Peyer's patch (tissue), 4 donors: ENCODE results near the gene CAST. TPM values are rescaled to one million over a fixed set of nuclear protein-coding genes. Genes with fewer than 3 reads are reported as not detected.

Experiments
- DNase-seq, 3 donors: peaks; one replicate each; pipeline ENCODE4 v3.0.0-alpha.2; 2017 to 2019
- H3K27ac ChIP-seq, 4 donors: fragments of 200-600 bp; sonication (generic); one replicate each; pipeline ENCODE4 v1.5.1; 2016 to 2019
- H3K27me3 ChIP-seq, 2 donors: fragments of 200-600 bp; sonication (generic); one replicate each; pipeline ENCODE4 v1.5.1; 2019
- H3K36me3 ChIP-seq, 3 donors: fragments of 200-600 bp; sonication (generic); one replicate each; pipeline ENCODE4 v1.5.1; 2016 to 2019
- H3K4me1 ChIP-seq, 4 donors: fragments of 200-600 bp; sonication (generic); one replicate each; pipeline ENCODE4 v1.5.1; 2016 to 2019
- H3K4me3 ChIP-seq, 4 donors: fragments of 200-600 bp; sonication (generic); 1 replicate in 3 of 4; 2 replicates in 1 of 4; pipeline ENCODE4 v1.5.1; 2016 to 2019; ENCODE audit warnings: mild to moderate bottlenecking in 1 of 4
- H3K9me3 ChIP-seq, 4 donors: fragments of 200-600 bp; sonication (generic); one replicate each; pipeline ENCODE4 v1.5.1; 2016 to 2019; ENCODE audit warnings: mild to moderate bottlenecking in 1 of 4
- CTCF ChIP-seq, 6 experiments: fragments of 450-650 bp in 4 of 6; fragments of 200-600 bp in 2 of 6; sonication (generic) in 1 of 6; IDR thresholded peaks; one replicate each; pipeline ENCODE4 v1.5.1; 2017 to 2019; ENCODE audit warnings: antibody characterized with exemption in 6 of 6, mild to moderate bottlenecking in 3 of 6, moderate library complexity in 1 of 6
- POLR2A ChIP-seq, 2 donors: fragments of 450-650 bp; IDR thresholded peaks; one replicate each; pipeline ENCODE4 v1.5.1; 2017; ENCODE audit warnings: antibody characterized with exemption in 2 of 2, mild to moderate bottlenecking in 2 of 2, moderate library complexity in 2 of 2
- total RNA-seq, 4 donors: library from RNA; depleted of rRNA; stranded (reverse); fragments of >200 nt; gene quantifications; one replicate each; pipeline ENCODE4 v1.1.0, GENCODE V29; 2016

The CAST gene
- total RNA-seq, 4 donors from 2014 or later, result 268 to 396 (median 337) TPM

- Histone ChIP-seq H3K27ac (no peak overlapping the region), H3K27me3 (no peaks in the 10 kb centered on the region), H3K4me3 (no peak overlapping the region), H3K36me3 (peaks cover 0 to 4% (median 0%) of the 10 kb centered on the region in 3 donors), H3K4me1 (peaks cover 0 to 6% (median 0%) of the 10 kb centered on the region in 4 donors), H3K9me3 (no peaks in the 10 kb centered on the region)
- DNase-seq, result no peak
- TF ChIP-seq CTCF (IDR thresholded peaks at IDR 0.05), result no peak
- TF ChIP-seq POLR2A (IDR thresholded peaks at IDR 0.05), result no peak
These were observed 13.7 kb downstream of the CAST start for GRCh38 chr5:96675882-96676281.

DNA sequence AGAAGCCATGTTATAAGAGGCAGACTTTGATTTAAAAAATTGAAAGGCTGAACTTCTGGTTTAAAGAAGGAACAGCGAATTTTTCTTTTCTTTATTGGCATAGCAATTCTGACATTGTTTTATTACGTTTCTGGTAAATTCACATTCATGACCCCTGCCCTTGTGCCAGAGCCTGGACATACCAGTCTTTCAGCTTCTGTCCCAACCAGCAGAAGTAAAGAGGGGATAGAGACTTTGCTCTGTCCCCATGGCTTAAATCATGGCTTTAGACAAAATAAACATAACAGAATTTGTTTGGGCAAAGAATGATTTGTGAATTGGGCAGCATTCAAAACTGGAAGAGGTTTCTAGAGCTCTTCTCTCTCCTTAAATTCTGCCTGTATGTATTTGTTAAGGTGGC is 15.3 kb downstream of the CAST start:
- no peak overlapping the region for H3K4me3 ChIP-seq
- H3K9me3 ChIP-seq, result no peaks in the 10 kb centered on the region
- DNase-seq, result no peak
- no peaks in the 10 kb centered on the region for H3K27me3 ChIP-seq
- H3K27ac ChIP-seq, result no peak overlapping the region
- no peaks in the 10 kb centered on the region for H3K4me1 ChIP-seq
- peaks cover 0 to 4% (median 0%) of the 10 kb centered on the region in 3 donors for H3K36me3 ChIP-seq
- TF ChIP-seq POLR2A (IDR thresholded peaks at IDR 0.05), result no peak
- TF ChIP-seq CTCF (IDR thresholded peaks at IDR 0.05), result no peak

GRCh38 chr5:96679293-96679692 is 17.1 kb downstream of the CAST start:
- Histone ChIP-seq H3K4me3 (no peak overlapping the region), H3K9me3 (no peaks in the 10 kb centered on the region), H3K36me3 (peaks cover 0 to 4% (median 0%) of the 10 kb centered on the region in 3 donors), H3K27ac (no peak overlapping the region), H3K27me3 (no peaks in the 10 kb centered on the region), H3K4me1 (no peaks in the 10 kb centered on the region)
- DNase-seq, result no peak
- no peak for TF ChIP-seq CTCF (IDR thresholded peaks at IDR 0.05)
- no peak for TF ChIP-seq POLR2A (IDR thresholded peaks at IDR 0.05)

DNA sequence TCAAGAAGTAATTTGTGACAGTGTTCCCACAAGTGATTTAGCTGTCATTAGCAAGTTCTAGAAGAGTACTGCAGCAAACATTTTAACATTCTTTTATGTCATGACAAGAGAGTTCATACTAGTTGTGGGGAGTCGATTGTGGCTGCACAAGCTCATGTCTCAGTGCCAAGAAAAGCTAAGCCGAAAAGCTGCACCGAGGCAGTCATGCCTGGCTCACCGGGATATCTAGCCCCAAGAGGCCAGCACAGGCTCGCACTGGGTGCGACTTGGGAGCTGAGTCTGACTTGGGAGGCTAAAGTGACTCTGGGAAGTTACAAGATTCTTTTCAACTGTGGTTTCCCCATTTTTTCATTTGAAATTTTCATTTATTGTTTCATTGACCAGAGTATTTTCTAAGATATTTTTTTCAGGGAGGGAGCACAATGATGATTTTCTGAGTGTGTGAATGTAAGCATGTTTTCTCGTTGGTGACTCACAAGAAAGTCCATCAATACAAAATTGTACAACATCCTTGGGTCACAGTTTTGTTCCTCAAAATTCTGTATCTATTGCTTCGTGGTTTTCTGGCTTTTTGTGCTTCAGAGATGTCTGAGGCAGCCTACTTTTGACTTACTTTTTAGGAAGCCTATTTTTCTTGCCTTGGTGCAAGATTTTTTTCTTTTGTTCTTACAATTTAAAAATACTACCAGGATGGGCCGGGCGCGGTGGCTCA is 18.7 kb downstream of the CAST start:
- Histone ChIP-seq H3K9me3 (no peaks in the 10 kb centered on the region), H3K36me3 (peaks cover 0 to 9% (median 0%) of the 10 kb centered on the region in 3 donors), H3K4me3 (no peak overlapping the region), H3K27me3 (no peaks in the 10 kb centered on the region), H3K4me1 (no peaks in the 10 kb centered on the region), H3K27ac (no peak overlapping the region)
- no peak for DNase-seq
- TF ChIP-seq POLR2A (IDR thresholded peaks at IDR 0.05), result no peak

GRCh38 chr5:96683392-96683791 is 21.2 kb downstream of the CAST start:
- peaks cover 0 to 6% (median 0%) of the 10 kb centered on the region in 3 donors for H3K36me3 ChIP-seq
- DNase-seq, result no peak
- no peaks in the 10 kb centered on the region for H3K9me3 ChIP-seq
- no peaks in the 10 kb centered on the region for H3K27me3 ChIP-seq
- no peak overlapping the region for H3K4me3 ChIP-seq
- no peak overlapping the region for H3K27ac ChIP-seq
- no peak for TF ChIP-seq CTCF (IDR thresholded peaks at IDR 0.05)
- TF ChIP-seq POLR2A (IDR thresholded peaks at IDR 0.05), result no peak
- no peaks in the 10 kb centered on the region for H3K4me1 ChIP-seq

GRCh38 chr5:96683810-96684209 is 21.6 kb downstream of the CAST start:
- Histone ChIP-seq H3K9me3 (no peaks in the 10 kb centered on the region), H3K4me1 (no peaks in the 10 kb centered on the region), H3K36me3 (peaks cover 0 to 6% (median 0%) of the 10 kb centered on the region in 3 donors), H3K4me3 (no peak overlapping the region), H3K27ac (no peak overlapping the region), H3K27me3 (no peaks in the 10 kb centered on the region)
- TF ChIP-seq POLR2A (IDR thresholded peaks at IDR 0.05) (no peak), CTCF (IDR thresholded peaks at IDR 0.05) (no peak)
- DNase-seq, result no peak
